ENCODE data around the gene AMZ2.

AMZ2 gene

DNA sequence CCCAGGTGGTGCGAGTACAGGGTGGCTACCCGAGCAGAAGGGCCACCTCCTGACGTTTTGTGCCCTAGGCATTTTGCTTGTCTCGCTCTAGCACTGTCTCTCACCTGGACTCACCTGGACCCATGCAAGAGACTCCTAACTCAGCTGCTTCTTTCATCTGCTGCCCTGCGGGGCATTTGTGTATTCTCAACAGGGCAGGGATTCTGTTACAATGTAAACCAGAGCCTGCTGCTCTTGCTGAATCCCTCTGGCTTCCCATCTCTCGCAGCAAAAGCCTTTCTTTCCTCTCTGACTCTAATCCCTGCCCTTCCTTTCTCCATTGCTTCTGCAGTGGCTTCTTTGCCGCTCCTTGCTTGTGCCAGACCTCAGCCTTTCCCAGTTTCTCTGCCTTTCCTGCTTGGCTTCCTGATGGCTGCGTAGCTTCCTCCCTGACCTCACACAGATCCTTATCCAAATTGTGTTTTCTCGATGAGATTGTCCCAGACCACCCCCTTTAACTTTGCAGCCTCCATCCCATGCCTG, 53.7 kb downstream of the AMZ2 start:
- no peak overlapping the region for H3K4me3 ChIP-seq (ENCODE audit: low read depth, low read length)
- no peak for DNase-seq (ENCODE audit: low read depth)

DNA sequence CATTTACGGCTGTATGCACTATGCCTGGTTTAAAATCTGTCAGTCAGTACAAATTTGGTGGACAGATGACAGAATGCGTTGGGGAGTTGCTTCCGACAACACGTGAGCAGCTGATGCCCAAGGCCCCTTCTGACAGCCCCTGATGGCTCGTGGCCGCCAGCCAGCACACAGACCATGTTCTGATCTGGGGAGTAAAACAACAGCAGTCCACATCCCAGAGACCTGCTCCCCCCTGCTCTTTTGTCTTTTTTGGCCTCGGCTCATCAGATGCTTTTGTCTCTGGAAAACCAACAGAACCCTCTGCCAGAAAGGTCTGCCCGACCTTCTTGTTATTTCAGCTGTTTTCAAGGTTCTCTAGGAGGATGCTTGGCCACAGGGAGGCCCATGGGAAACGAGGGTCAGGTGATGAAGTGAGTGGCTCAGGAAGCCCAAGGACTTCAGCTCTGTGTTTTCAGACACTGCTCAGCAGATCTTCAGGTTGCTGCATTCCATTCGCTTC, 54.3 kb downstream of the AMZ2 start:
- no peak overlapping the region for H3K4me3 ChIP-seq (ENCODE audit: low read depth, low read length)
- DNase-seq (ENCODE audit: low read depth) = no peak

DNA sequence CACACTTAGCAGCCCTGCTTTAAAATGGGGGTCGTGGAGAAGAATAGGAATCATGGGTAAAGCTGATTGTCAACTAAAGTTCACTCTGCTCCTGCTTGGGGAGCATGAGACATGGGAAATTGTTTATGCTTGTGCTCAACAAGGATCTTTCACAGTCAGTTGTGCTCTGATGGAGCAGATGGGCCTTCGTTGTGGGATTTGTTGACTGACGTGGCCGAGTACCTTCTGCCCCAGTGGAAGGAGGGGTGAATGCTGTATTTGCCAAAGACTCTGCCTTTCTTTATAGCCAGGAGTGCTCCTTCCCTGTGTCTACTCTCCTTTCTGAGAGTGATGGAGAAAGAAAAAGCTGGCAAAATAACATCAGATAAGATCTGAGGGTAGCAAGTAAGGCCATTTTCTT, 54.8 kb downstream of the AMZ2 start:
- no peak for DNase-seq (ENCODE audit: low read depth)
- H3K4me3 ChIP-seq (ENCODE audit: low read depth, low read length) = no peak overlapping the region

DNA sequence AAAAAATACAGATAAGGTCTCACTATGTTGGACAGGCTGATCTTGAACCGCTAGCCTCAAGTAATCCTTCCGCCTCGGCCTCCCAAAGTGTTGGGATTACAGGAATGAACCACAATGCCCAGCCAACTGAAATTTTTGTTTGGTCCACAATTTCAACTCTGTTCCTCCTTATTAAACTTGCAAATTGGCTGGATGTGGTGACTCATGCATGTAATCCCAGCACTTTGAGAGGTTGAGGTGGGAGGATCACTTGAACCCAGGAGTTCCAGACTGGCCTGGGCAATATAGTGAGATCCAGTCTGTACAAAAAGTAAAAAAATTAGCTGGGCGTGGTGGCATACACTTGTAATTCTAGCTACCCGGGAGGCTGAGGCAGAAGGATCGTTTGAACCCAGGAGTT, 56.9 kb downstream of the AMZ2 start:
- H3K4me3 ChIP-seq (ENCODE audit: low read depth, low read length) = no peak overlapping the region
- no peak for DNase-seq (ENCODE audit: low read depth)

DNA sequence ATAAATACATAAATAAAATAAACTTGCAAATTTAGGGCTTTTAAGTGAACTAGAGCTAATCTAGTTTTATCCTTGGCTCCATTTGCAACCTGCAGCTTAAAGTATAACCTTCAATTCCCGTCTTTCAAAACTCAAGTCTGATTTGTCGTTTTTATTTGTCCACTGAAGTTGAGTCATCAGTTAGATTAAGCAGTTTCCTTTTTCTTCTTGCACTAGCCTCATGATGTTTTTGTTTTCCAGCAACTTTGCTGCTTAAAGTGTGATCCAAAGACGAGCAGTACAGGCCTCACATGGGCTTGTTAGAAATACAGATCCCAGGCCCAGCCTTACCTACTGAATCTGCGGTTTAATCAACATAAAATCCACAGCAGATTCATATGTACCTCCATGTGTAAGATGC, 57.3 kb downstream of the AMZ2 start:
- no peak overlapping the region for H3K4me3 ChIP-seq (ENCODE audit: low read depth, low read length)
- no peak for DNase-seq (ENCODE audit: low read depth)
